Hair follicle dermal papilla cell (primary cell): Measurements from ENCODE around the gene C12orf56. TPM values are rescaled to one million over a fixed set of nuclear protein-coding genes. Genes with fewer than 3 reads are reported as not detected.

Experiments used
- small RNA-seq: library from RNA; depleted of rRNA; stranded (forward); fragments of <200 nt; gene quantifications from one replicate; pipeline ENCODE3, GENCODE V24; 2012
- total RNA-seq: library from RNA; depleted of rRNA; stranded (reverse); fragments of >200 nt; gene quantifications from 2 replicates; pipeline ENCODE4 v1.2.3, GENCODE V29; 2012

C12orf56 gene, protein sequence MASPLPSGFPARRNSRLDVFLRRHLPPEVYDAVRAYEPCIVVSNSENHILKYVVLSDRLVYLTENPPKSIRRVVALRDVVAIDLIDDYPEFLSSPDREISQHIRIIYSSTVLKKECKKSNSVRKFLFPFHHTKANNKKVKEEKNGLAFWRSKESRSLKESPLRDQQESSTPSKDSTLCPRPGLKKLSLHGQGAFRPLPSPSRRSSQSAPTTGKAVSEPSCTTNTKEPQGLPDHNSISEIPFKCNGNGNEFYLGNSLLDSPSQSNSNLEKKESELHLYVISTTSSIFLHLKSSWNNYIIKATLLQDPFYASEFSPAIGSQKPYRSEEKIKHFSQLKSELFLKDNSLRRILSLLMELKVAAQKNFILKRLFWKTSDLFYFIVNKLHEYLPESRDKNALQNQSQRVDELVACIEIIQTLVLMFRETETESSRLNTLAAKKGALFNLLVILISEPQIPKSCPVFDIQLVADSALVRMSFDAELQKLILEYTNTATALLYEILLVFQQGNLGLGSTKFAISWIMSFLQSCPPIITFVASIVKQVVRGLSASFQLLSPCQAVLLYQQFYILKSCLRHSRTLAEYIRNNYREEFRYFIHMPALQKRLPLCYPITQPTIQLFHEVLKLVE
- total RNA-seq = 0.12 and 0.49 TPM in 2 replicates

DNA sequence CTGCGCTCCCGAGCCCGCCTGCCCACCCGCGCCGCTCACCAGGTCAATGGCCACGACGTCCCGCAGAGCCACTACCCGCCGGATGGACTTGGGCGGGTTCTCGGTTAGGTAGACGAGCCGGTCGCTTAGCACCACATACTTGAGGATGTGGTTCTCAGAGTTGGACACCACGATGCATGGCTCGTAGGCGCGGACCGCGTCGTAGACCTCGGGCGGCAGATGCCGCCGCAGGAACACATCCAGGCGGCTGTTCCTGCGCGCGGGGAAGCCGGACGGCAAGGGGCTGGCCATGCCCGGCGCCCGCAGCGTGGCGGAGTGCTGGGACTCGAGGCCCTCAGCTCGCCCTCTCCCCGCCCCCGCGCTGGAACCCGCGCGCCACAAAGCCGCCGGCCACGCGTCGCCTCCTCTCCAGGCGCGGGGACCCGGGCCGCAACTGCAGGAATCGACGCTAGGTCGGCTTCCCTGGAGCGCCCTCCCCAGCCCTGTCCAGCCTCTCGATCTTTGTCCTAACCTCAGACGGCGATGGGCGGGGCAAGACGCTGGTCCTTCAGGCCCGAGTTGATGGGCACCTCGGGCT is at the start of gene C12orf56:
Gene C12orf56 (minus strand): TSS at position 484 of the 577 bp plus-strand sequence. CDS start 193 bp downstream, at position 291.

DNA sequence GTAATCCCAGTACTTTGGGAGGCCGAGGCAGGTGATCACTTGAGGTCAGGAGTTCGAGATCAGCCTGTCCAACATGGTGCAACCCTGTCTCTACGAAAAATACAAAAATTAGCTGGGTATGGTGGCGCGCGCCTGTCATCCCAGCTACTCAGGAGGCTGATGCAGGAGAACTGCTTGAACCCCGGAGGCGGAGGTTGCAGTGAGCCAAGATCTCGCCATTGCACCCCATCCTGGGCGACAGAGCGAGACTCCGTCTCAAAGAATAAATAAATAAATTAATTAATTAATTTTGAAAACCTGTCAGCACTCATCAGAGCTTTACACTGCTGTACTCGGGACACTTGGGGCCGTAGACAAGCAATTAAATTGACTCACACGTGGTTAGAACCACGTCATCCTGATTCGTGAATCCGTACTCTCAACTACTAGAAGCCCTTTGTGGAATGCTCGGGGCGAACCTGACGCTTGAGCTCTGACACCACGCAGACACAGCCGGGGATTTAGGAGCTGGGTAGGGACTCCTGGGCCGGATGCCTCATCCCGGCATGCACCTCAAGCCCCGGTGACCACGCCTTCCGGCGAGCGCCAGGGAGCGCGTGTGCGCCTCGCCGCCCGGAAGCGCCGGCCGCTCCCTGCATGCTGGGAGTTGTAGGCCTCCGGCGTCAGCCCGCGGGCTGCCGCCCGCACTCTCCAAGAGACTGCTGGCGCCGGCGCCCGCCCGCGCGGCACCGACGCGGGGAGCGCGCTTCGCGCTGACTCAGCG is 13.3 kb upstream of the C12orf56 start, which contains the start of gene XPOT:
Gene XPOT (plus strand): TSS at position 686 of the 763 bp plus-strand sequence. CDS start 5,644 bp downstream, outside the sequence.

DNA sequence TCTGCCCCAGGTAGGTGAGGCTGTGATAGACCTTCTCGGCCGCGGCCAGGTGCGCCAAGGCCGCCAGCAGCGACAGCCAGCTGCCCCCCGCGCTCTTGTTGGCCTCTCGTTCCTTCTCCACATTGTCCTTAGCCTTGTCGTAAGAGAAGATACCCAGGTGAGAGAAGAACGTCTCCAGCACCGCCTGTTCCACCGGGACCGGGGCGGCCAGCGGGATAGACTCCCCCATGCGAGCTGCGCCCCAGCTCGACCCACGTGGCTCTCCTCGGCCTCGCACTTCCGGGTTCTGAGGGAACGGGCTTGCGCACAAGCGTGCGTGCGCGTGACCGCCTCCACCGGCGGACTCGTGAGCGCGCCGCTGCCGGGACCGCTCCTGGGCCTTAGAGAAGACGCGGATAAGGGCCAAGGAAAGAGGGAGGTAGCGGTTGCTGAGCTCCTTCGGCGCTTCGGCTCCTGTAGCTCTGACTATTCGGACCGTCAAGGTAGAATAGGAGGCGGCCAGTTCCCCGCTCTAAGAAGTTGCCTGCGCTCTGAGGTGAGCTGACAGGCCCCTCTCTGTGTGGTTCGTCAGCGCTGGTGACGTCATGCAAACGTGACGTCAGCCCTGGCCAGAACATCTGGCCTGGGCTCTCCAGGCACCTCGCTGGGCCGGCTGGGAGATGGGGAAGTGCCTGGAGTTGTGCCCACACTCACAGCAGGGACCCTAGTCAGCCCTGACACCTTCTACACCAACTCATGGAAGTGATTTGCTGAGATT is 168.4 kb downstream of the C12orf56 start, which contains the start of gene KICS2:
Gene KICS2 (minus strand): TSS at position 288 of the 757 bp plus-strand sequence. CDS start 59 bp downstream, at position 229.

Small RNA genes lying within 50 kb of the gene (small RNA-seq; reads per million reads assigned to genes)
- gene RF01210 = not detected
- gene RNU5A-7P = not detected

Other genes starting within 250 kb of the C12orf56 start
- 7.0 and 8.4 TPM in 2 replicates for gene KICS2, start 168.5 kb downstream of the C12orf56 start, total RNA-seq
- 104 and 152 TPM in 2 replicates for gene XPOT, start 13.6 kb upstream of the C12orf56 start, total RNA-seq
- 38.6 and 40.7 TPM in 2 replicates for gene TBK1, start 61.4 kb upstream of the C12orf56 start, total RNA-seq
- gene RASSF3, start 219.7 kb upstream of the C12orf56 start, total RNA-seq = 22.3 and 25.8 TPM in 2 replicates